ENCODE data around the gene CCDC134. TPM values are rescaled to one million over a fixed set of nuclear protein-coding genes. Genes with fewer than 3 reads are reported as not detected.

The CCDC134 gene
- polyA plus RNA-seq, 3 donors = 7.9 to 12.2 (median 11.1) TPM

DNA sequence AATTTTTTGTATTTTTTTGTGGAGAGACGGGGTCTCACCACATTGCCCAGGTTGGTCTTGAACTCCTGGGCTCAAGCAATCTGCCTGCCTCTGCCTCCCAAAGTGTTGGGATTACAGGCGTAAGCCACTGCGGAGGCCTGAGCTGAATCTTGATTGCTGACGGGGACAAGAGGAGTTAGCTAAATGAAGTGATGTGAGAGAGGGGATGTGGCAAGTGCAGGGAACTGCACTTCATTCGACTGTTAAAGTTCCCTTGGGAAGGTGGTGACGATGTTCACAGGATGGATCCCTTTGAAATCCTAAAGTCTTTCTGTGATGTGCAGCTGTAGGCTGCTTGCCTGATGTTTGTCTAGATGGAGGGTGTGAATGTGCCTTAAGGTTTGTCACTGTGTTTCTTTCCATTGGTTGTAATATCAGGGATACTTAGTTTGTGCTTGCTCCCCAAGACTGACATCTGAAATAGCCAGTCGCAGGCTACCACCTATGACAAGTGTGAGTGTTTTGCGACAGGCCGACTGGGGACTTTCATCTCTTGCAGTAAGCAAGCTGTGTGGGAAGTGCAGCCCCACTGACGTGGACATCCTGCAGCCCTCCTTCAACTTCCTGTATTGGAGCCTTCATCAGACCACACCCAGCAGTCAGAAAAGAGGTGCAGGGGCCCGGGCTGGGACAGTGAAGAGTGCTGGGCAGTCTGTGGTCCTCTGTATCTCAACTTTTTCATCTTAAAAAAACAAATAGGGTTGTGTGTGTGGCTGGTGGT lies 19.6 kb upstream of the CCDC134 start:
- peak; percentile 27 for DNase-seq

DNA sequence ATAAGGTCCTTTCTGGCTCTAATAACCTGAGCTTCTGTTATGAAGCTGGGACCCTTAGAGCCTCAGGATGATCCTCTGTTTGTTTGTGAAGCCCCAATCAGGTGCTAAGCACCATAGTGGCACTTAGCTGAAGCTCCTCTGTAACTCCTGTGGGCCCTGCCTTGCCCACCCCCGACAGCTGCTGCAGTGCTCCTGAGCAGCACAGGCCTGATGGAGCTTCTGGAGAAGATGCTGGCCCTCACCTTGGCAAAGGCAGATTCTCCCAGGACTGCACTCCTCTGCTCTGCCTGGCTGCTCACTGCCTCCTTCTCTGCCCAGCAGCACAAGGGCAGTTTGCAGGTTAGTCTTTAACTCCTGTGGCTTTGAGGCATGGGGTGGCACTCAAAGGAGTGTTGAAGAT lies 19.0 kb upstream of the CCDC134 start:
- no peak for DNase-seq

GRCh38 chr22:41782316-41782715 lies 18.2 kb upstream of the CCDC134 start:
- DNase-seq = no peak

DNA sequence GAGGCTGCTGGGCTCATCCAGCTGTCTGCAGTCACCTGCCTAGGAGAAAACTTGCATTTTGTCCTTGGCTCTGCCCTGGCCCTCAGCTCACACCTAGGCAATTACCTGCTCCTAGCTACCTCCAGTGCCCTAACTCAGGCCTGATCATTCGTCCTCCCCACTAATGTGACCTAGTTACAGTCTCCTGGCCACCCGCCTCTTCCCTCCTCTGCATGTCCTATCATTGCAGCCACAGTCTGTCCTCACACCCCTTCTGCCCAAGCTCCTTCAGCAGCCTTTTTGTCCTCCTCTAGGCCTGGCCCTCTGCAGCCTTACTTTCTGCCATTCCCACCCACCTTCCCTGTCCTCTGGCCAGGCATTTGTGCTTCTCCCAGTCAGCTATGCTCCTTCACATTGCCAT lies 17.7 kb upstream of the CCDC134 start:
- DNase-seq = no peak

GRCh38 chr22:41787331-41787730 lies 13.1 kb upstream of the CCDC134 start:
- DNase-seq = no peak

DNA sequence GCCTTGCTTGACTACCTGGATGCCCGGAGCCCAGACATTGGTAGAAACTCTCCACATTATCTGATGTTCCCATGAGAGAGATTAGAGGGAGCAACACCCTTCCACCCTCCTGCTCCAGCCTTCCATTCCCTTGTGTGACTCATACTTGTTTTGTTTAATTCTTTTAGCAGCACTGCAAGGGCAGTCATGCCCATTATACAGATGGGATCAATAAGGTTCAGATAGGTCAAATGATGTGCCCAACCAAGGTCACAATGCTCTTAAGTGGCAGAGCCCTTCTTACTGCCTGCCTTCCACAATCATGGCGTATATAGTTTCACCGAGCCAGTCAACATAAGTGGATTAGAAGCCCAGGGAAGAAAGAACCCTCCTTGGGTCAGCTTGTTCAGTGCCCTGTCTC lies 6.6 kb upstream of the CCDC134 start:
- no peak for DNase-seq

- DNase-seq = no peak
These were observed 1.7 kb upstream of the CCDC134 start for GRCh38 chr22:41798736-41799135.

DNA sequence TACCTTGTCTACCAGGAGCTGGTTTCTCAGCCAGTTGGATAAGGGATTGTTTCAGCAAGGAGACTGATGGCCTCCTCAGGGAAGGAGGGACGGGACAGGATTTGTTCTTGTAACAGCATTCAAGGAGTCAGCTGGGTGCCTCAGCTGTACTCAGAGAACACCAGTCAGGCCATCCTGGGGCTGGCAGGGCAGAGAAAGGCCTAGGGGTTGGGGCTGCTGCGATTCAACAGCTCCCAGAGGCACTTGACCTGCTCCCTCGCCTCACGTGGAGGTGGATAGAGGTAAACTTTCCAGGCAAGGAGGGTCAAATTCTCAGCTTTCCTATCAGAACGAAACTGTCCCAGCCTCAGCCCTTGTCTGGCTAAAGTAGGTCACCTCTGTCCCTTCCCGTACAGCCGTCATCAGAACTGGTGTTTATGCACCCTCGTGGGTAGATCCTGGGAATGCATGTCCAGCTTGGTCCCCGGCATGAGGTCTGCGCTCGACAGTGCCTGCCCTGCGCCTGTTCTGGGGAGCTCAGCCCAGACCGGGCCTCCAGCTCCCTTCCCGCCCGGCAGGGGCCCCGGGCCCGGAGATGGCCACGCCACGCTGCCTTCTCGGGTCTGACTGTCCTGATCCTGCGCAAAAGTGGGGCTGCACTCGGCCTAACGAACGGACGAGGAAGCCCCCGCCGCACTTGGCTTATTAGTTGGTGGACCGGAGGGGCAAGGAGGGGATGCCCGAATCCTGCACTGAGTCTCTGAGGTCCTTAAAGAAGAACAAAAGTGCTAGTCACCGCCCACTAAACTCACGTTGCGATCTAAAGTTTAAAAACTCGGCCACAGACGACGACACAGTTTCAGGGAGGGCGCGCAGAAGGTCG lies 762 bp upstream of the CCDC134 start:
- DNase-seq = peak; percentile 24

GRCh38 chr22:41801147-41801819 lies 804 bp downstream of the CCDC134 start:
- no peak for DNase-seq

DNA sequence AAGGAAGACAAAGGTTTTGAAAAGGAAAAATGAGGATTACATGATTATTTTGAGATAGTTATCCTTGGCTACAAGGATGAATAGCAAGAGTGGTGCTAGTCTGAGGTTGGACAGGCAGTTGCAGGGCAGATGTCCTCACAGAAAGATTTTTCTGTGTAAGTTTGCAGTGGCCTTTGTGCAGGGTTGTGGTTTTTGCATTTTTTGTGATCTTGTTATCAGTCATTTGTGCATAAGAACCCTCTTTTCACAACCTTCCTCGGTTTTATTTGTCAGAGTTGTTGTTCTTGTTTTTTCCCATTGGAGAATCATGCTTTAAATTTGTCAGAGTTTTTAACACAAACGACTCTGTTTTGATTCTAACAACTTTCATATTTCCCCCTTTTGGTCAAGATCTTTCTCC lies 1.4 kb downstream of the CCDC134 start:
- no peak for DNase-seq

DNA sequence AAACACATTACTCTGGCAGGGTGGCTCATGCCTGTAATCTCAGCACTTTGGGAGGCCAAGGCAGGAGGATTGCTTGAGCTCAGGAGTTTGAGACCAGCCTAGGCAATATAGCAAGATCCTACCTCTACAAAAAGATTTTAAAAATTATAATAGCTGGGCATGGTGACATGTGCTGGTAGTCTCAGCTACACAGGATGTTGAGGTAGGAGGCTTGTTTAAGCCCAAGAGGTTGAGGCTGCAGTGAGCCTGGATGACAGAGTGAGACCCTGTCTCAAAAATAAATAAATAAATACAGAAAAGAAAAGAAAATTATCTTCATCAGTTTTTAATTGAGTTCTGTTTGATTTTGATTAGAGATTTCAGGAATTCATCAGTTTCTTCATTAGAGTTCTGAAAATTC lies 5.2 kb downstream of the CCDC134 start:
- no peak for DNase-seq

GRCh38 chr22:41808400-41808799 lies 7.9 kb downstream of the CCDC134 start:
- no peak for DNase-seq

DNA sequence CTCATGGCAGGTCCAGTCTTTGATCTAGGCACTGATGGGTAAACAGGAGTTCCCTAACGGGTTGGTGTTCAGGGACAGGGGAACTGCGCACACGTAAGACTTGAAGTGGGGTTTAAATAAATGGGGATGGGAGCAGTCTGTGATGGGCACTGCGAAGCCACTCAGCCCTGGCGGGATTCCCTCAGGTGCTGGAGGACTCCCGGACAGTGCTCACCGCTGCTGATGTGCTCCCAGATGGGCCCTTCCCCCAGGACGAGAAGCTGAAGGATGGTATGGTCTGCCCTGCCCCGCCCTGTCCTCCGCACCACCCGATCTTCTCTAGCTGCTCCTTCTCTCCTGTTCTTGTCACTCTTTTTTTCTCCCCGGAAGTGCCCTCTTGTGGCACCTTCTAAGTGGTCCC lies 9.5 kb downstream of the CCDC134 start:
- no peak for DNase-seq

DNA sequence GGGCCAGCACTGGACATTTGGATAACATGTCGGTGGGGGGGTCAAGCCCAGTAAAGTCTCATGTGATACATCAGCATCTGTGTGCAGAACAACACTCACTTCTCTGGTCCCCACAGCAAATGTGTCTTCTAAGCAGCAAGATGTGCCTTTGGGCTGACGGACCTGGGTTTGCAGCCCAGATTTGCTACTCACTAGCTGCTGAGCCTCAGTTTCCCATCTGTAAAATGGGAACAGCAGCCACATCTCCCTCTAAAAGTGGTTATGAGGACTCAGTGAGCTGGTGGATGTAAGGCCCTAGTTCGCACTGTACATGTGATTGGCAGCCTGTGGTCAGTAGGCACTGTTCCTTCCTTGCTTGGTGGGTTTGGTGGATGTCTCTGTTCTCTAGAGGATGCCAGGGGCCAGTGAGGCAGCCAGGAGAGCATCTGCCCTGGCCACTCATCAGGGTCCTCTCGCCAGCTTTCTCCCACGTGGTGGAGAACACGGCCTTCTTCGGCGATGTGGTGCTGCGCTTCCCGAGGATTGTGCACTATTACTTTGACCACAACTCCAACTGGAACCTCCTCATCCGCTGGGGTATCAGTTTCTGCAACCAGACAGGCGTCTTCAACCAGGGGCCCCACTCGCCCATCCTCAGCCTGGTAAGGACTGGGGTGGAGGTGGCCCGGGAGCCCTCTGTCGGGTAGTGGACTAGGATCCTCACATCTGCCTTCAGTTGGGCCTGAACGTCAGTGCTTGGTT lies 12.5 kb downstream of the CCDC134 start:
- no peak for DNase-seq

GRCh38 chr22:41813726-41814410 lies 13.4 kb downstream of the CCDC134 start:
- DNase-seq = no peak

GRCh38 chr22:41815716-41816115 lies 15.2 kb downstream of the CCDC134 start:
- no peak for DNase-seq

- no peak for DNase-seq
These were observed 15.8 kb downstream of the CCDC134 start for GRCh38 chr22:41816241-41816640.

DNA sequence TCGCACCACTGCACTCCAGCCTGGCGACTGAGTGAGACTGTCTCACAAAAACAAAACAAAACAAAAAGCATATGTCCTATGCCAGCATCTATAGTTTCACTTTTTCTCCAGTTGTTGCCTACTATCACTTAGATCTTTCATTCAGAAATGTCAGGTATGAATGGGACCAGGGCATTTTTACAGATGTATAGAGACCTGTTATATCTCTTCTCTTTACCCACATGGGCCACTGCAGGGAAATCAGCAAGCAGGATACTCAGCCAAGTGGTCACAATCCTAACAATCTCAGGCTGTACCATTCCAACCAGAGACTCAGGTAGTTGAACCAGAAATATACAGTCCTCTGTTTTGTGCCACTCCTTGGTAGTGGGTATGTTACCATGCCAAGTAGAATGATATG lies 16.4 kb downstream of the CCDC134 start:
- DNase-seq = no peak

DNA sequence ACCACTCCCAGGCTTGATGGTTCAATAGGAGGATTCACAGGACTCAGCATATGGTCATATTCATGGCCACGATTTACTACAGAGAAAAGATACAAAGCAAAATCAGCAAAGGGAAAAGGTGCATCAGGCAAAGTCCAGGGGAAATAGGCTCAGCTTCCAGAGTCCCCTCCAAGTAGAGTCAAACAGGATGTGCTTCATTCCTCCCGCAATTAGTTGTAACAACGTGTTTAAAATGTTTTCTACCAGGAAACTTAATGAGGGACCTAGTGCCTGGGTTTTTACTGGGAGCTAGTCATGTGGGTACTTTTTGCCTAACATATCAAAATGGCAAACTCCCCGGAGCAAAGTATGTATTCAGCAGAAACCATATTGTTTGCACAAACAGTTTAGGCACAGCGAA lies 17.5 kb downstream of the CCDC134 start:
- no peak for DNase-seq

DNA sequence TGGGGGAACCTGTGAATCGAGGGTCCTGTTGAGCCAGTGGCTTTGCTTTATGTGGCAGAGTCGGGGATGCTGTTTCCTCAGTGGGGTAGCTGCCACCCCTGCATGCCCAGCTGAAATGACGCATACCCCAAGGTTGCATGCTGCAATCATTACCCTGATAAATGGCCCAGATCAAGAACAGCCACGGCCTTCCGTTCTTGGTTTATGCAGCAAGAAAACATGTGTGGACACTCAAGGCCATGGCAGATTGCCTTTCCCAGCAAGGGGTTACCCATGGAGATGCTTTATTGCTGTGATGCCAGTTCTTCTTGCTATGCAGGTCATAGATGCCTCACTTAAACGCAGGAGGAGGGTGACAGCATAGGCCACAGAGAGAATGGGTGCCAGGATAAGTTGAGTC lies 18.1 kb downstream of the CCDC134 start:
- no peak for DNase-seq

DNA sequence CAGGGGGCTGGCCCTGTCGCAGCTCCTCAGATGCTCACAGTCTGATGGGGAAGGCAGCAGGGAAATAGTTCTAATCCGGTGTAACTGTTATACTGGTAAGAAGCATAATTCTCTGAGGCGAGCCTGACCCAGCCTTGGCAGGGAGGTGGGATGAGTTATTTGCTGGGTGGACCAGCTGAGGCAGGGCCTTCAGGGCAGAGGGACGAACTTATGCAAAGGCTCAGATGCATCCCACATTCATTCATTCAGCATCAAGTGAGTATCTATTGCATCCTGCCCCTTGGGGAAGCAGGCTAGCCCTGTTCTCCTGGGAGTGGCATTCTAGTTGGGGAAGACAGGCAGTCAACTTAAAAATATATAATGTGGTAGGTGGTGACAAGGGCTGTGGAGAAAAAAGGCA lies 18.8 kb downstream of the CCDC134 start:
- no peak for DNase-seq
